HepG2 (cell line): ENCODE measurements around the gene NDUFS1. TPM values are rescaled to one million over a fixed set of nuclear protein-coding genes. Genes with fewer than 3 reads are reported as not detected.
"Not testable (repeated sequence)": the region's sequence is repeated elsewhere in the genome, so short reads cannot be mapped to it uniquely, and the experiment has no call there.

Source experiments
- ATAC-seq: fragments of 200-7000 bp; cut with Tn5 transposase; 3 replicates; pipeline ENCODE4 v1.9.1; 2020; ENCODE audit warnings: mild to moderate bottlenecking, moderate library complexity
- BruUV-seq: library from RNA; stranded (reverse); fragments of 400-500 nt; replicated peaks from 2 replicates; lab custom pipeline; 2021; lab: Mats Ljungman, UMichigan
- CTCF ChIA-PET: fragments of 300-600 bp; formaldehyde crosslinking; extraction: SDS; loops from one replicate; lab custom pipeline; 2021; ENCODE audit warnings: low total read pairs, inconsistent platforms, low intra/inter-chr PET ratio; lab: Yijun Ruan, JAX
- POLR2A ChIA-PET: fragments of 350-600 bp; sonication (Branson Sonifier 250); formaldehyde crosslinking; loops from one replicate; lab custom pipeline; 2020; ENCODE audit warnings: antibody characterized with exemption, inconsistent platforms; lab: Yijun Ruan, JAX
- DNase-seq: peaks from one replicate; pipeline ENCODE4 v3.0.0-alpha.2; 2015; ENCODE audit warnings: low spot score
- FAIRE-seq: peaks from 3 replicates; lab custom pipeline; 2011; peaks lifted over from hg19 to GRCh38; lab: Jason Lieb, UNC
- H2AFZ ChIP-seq: one replicate; pipeline ENCODE4 v1.6.1; 2011; ENCODE audit warnings: low read length, inconsistent platforms
- H3K27ac ChIP-seq: fragments of 300-600 bp; 3 replicates; pipeline ENCODE4 v1.8.0; 2011; ENCODE audit warnings: mixed run types, mild to moderate bottlenecking, mixed read lengths, low read length, inconsistent platforms; ENCODE audit not compliant: insufficient read depth; ENCODE audit errors: extremely low read length
- H3K27me3 ChIP-seq, 2 experiments: fragments of 200-600 bp in 1 of 2; 2 replicates in 1 of 2; 3 replicates in 1 of 2; pipeline versions ENCODE4 v1.6.0 to v1.8.0; 2011; ENCODE audit warnings: low read length in 2 of 2, mild to moderate bottlenecking in 2 of 2, moderate library complexity in 2 of 2, inconsistent platforms in 1 of 2; ENCODE audit not compliant: insufficient read depth in 2 of 2, control insufficient read depth in 1 of 2
- H3K36me3 ChIP-seq, 2 experiments: fragments of 200-600 bp in 1 of 2; replicated peaks in 1 of 2; 2 replicates in 1 of 2; 3 replicates in 1 of 2; pipeline versions ENCODE4 v1.5.1 to v1.8.0; 2011; ENCODE audit warnings: low read length in 2 of 2, inconsistent platforms in 1 of 2; ENCODE audit not compliant: insufficient read depth in 2 of 2, control insufficient read depth in 1 of 2
- H3K4me1 ChIP-seq: 2 replicates; pipeline ENCODE4 v1.5.1; 2012; ENCODE audit warnings: low read length, inconsistent platforms; ENCODE audit not compliant: insufficient read depth
- H3K4me2 ChIP-seq: 2 replicates; pipeline ENCODE4 v1.6.0; 2011; ENCODE audit warnings: low read depth, low read length, inconsistent platforms
- H3K4me3 ChIP-seq, 3 experiments: fragments of 200-600 bp in 1 of 3; sonication (generic), shearing (Covaris generic) in 1 of 3; replicated peaks in 1 of 3; 2 replicates each; pipeline ENCODE4 v1.5.1; 2011 to 2016; ENCODE audit warnings: low read length in 3 of 3, inconsistent platforms in 2 of 3, low read depth in 2 of 3, mild to moderate bottlenecking in 2 of 3, control low read depth in 1 of 3, mixed read lengths in 1 of 3; ENCODE audit not compliant: insufficient read depth in 1 of 3
- H3K79me2 ChIP-seq: one replicate; pipeline ENCODE4 v1.6.1; 2011; ENCODE audit warnings: low read length, inconsistent platforms; ENCODE audit not compliant: insufficient read depth
- H3K9ac ChIP-seq: 2 replicates; pipeline ENCODE4 v1.6.0; 2011; ENCODE audit warnings: mild to moderate bottlenecking, low read depth, low read length, inconsistent platforms; ENCODE audit not compliant: insufficient read depth
- H3K9me3 ChIP-seq: 2 replicates; pipeline ENCODE4 v1.5.1; 2012; ENCODE audit warnings: mild to moderate bottlenecking, low read length
- H4K20me1 ChIP-seq: 2 replicates; pipeline ENCODE4 v1.6.0; 2011; ENCODE audit warnings: inconsistent platforms, mild to moderate bottlenecking, low read length, moderate library complexity; ENCODE audit not compliant: insufficient read depth
- CEBPG ChIP-seq: IDR thresholded peaks from 2 replicates; pipeline ENCODE4 v1.6.1; 2016
- ETV5 ChIP-seq: IDR thresholded peaks from 2 replicates; pipeline ENCODE4 v1.6.1; 2018; ENCODE audit warnings: missing biosample characterization, missing genetic modification reagents, inconsistent platforms, borderline replicate concordance
- FOXA3 ChIP-seq: IDR thresholded peaks from 2 replicates; pipeline ENCODE4 v1.6.1; 2016; ENCODE audit warnings: missing genetic modification reagents, missing compliant biosample characterization
- GATAD2A ChIP-seq: IDR thresholded peaks from 2 replicates; pipeline ENCODE4 v1.6.1; 2016
- POGZ ChIP-seq: sonication (generic); formaldehyde crosslinking; IDR thresholded peaks from 2 replicates; pipeline ENCODE4 v1.4.0; 2020; ENCODE audit warnings: mild to moderate bottlenecking, missing genetic modification reagents
- RARA ChIP-seq: IDR thresholded peaks from 2 replicates; pipeline ENCODE4 v1.6.1; 2016; ENCODE audit warnings: missing genetic modification reagents, missing compliant biosample characterization
- SALL1 ChIP-seq: sonication (generic); formaldehyde crosslinking; IDR thresholded peaks from 2 replicates; pipeline ENCODE4 v1.8.0; 2022; ENCODE audit warnings: mild to moderate bottlenecking, missing genetic modification reagents
- ZNF766 ChIP-seq: sonication (generic); formaldehyde crosslinking; IDR thresholded peaks from 2 replicates; pipeline ENCODE4 v1.5.0; 2020; ENCODE audit warnings: missing genetic modification reagents, borderline replicate concordance
- WGBS: methylation state at CpG from one replicate; pipeline ENCODE4 v1.1.6; 2017; ENCODE audit warnings: low lambda C conversion rate; 5-methylcytosine and 5-hydroxymethylcytosine counted together
- in situ Hi-C: cut with HindIII; loops from 2 replicates; pipeline ENCODE4 v1.10.0; 2017; ENCODE audit warnings: low pct_unique_long_range_greater_than_20kb; ENCODE audit not compliant: extremely low pct_ligation_motif_present
- intact Hi-C: fragments of 100-400 bp; cut with micrococcal nuclease; formaldehyde crosslinking; loops from one replicate; pipeline ENCODE4 v1.10.0; 2022; ENCODE audit not compliant: unreplicated experiment
- polyA plus RNA-seq, 8 experiments: library from polyadenylated mRNA; depleted of rRNA in 3 of 8; stranded (reverse) in 7 of 8; unstranded in 1 of 8; fragments of >200 nt; fragmentation: Illumina TruSeq in 4 of 8; extraction: Trizol in 4 of 8; gene quantifications; 2 replicates each; pipeline versions ENCODE4 v1.2.1 to v1.2.3, GENCODE V29; 2011 to 2016; ENCODE audit warnings: low read depth in 4 of 8, missing spikeins in 1 of 8, mixed read lengths in 1 of 8; ENCODE audit not compliant: insufficient read depth in 1 of 8
- total RNA-seq, 5 experiments: library from RNA; depleted of rRNA; stranded (reverse); fragments of >200 nt; fragmentation: Illumina TruSeq; extraction: Trizol; gene quantifications; 2 replicates each; pipeline ENCODE4 v1.2.3, GENCODE V29; 2016; ENCODE audit warnings: low read depth in 1 of 5
- TF ChIP-seq, protein P1 (sequence below), 2 experiments: fragments of 450-650 bp in 1 of 2; sonication (generic) in 1 of 2; formaldehyde crosslinking in 1 of 2; IDR thresholded peaks; 2 replicates each; pipeline versions ENCODE4 v1.6.1 to v1.8.0; 2016 to 2022; ENCODE audit warnings: antibody characterized with exemption in 1 of 2, mild to moderate bottlenecking in 1 of 2, missing genetic modification reagents in 1 of 2
- TF ChIP-seq, protein P2 (sequence below): IDR thresholded peaks from 2 replicates; pipeline ENCODE4 v1.4.0; 2020; ENCODE audit warnings: mild to moderate bottlenecking, missing genetic modification reagents

Gene NDUFS1
- total and polyA plus RNA-seq, 2 of the 13 experiments (the other 11 are each of a cell fraction or from before 2014, with no cell fraction given) = 139 to 242 TPM

DNA sequence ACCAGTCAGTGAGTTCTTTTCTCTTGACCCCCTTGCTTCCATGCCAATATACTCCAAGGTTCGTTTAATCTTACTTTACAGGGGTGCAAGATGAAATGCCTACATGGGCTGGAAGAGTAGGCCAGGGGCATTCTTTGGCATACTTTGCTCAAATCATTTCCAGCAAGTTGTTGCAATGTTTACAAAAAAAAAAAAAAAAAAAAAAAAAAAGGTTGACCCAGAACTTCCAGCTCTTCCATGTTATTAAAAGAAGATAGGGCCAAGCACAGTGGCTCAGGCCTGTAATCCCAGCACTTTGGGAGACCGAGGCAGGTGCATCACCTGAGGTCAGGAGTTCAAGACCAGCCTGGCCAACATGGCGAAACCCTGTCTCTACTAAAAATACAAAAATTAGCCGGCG is 81.4 kb downstream of the NDUFS1 start:
- WGBS = 85% methylated on average over 5 of the region's 5 CpGs
- H2AFZ ChIP-seq, DNase-seq, CTCF ChIA-PET, H3K9me3 ChIP-seq, H3K27me3 ChIP-seq, ATAC-seq, H3K4me3 ChIP-seq, H4K20me1 ChIP-seq, BruUV-seq, FAIRE-seq, in situ Hi-C loops: not testable (repeated sequence)
- H3K9ac ChIP-seq = peak overlapping the region; percentile 1; the same call in 1 of the 2 replicates
- intact Hi-C loops = loop anchor here (1.0 to 10.0 kb wide), 4 partner anchors 8 to 143 kb away; partner anchors contain the start of gene INO80D
- H3K79me2 ChIP-seq = peaks cover 92% of the 10 kb centered on the region
- POLR2A ChIA-PET = interaction anchor here (0.6 to 1.5 kb wide), 4 partner anchors 9 to 113 kb away, joined by 3 to 9 read pairs (median 4); partner anchors contain the start of gene INO80D
- H3K4me2 ChIP-seq = 0 out of 2 replicates have a peak overlapping the region, but pooled peaks have one; percentile 46
- peaks cover 66% of the 10 kb centered on the region for H3K4me1 ChIP-seq
- H3K36me3 ChIP-seq = peaks cover 2 to 10% of the 10 kb centered on the region in 2 experiments; a peak in 4 of 5 replicates
- peak overlapping the region; percentile 55 for H3K27ac ChIP-seq
- TF ChIP-seq POGZ (CRISPR knock-in tag) = 0 out of 2 replicates have a peak, but pooled peaks have one; percentile 11
- peak; percentile 32; the same call in 1 of the 2 replicates for TF ChIP-seq SALL1 (CRISPR knock-in tag)
- 0 out of 2 replicates have a peak, but pooled peaks have one; percentile 14 for TF ChIP-seq RARA
- TF ChIP-seq ZNF766 (CRISPR knock-in tag) = 0 out of 2 replicates have a peak, but pooled peaks have one; percentile 34
- TF ChIP-seq, protein P1, sequence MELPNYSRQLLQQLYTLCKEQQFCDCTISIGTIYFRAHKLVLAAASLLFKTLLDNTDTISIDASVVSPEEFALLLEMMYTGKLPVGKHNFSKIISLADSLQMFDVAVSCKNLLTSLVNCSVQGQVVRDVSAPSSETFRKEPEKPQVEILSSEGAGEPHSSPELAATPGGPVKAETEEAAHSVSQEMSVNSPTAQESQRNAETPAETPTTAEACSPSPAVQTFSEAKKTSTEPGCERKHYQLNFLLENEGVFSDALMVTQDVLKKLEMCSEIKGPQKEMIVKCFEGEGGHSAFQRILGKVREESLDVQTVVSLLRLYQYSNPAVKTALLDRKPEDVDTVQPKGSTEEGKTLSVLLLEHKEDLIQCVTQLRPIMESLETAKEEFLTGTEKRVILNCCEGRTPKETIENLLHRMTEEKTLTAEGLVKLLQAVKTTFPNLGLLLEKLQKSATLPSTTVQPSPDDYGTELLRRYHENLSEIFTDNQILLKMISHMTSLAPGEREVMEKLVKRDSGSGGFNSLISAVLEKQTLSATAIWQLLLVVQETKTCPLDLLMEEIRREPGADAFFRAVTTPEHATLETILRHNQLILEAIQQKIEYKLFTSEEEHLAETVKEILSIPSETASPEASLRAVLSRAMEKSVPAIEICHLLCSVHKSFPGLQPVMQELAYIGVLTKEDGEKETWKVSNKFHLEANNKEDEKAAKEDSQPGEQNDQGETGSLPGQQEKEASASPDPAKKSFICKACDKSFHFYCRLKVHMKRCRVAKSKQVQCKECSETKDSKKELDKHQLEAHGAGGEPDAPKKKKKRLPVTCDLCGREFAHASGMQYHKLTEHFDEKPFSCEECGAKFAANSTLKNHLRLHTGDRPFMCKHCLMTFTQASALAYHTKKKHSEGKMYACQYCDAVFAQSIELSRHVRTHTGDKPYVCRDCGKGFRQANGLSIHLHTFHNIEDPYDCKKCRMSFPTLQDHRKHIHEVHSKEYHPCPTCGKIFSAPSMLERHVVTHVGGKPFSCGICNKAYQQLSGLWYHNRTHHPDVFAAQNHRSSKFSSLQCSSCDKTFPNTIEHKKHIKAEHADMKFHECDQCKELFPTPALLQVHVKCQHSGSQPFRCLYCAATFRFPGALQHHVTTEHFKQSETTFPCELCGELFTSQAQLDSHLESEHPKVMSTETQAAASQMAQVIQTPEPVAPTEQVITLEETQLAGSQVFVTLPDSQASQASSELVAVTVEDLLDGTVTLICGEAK (IDR thresholded peaks at IDR 0.05) = peak; percentile 41; the same call in 1 of the 2 replicates
- TF ChIP-seq, protein P1 (CRISPR knock-in tag; IDR thresholded peaks at IDR 0.05) = peak; percentile 51; the same call in 1 of the 2 replicates
- 0 out of 2 replicates have a peak, but pooled peaks have one; percentile 24 for TF ChIP-seq CEBPG (CRISPR knock-in tag)
- TF ChIP-seq ETV5 (CRISPR knock-in tag) = 0 out of 2 replicates have a peak, but pooled peaks have one; percentile 10
- peak; percentile 32; the same call in 1 of the 2 replicates for TF ChIP-seq GATAD2A (CRISPR knock-in tag)
- TF ChIP-seq FOXA3 (CRISPR knock-in tag) = peak; percentile 67
- TF ChIP-seq, protein P2, sequence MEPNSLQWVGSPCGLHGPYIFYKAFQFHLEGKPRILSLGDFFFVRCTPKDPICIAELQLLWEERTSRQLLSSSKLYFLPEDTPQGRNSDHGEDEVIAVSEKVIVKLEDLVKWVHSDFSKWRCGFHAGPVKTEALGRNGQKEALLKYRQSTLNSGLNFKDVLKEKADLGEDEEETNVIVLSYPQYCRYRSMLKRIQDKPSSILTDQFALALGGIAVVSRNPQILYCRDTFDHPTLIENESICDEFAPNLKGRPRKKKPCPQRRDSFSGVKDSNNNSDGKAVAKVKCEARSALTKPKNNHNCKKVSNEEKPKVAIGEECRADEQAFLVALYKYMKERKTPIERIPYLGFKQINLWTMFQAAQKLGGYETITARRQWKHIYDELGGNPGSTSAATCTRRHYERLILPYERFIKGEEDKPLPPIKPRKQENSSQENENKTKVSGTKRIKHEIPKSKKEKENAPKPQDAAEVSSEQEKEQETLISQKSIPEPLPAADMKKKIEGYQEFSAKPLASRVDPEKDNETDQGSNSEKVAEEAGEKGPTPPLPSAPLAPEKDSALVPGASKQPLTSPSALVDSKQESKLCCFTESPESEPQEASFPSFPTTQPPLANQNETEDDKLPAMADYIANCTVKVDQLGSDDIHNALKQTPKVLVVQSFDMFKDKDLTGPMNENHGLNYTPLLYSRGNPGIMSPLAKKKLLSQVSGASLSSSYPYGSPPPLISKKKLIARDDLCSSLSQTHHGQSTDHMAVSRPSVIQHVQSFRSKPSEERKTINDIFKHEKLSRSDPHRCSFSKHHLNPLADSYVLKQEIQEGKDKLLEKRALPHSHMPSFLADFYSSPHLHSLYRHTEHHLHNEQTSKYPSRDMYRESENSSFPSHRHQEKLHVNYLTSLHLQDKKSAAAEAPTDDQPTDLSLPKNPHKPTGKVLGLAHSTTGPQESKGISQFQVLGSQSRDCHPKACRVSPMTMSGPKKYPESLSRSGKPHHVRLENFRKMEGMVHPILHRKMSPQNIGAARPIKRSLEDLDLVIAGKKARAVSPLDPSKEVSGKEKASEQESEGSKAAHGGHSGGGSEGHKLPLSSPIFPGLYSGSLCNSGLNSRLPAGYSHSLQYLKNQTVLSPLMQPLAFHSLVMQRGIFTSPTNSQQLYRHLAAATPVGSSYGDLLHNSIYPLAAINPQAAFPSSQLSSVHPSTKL (CRISPR knock-in tag) = peak; percentile 22; the same call in 1 of the 2 replicates
